ENCODE measurements around the gene CLCN7. TPM values are rescaled to one million over a fixed set of nuclear protein-coding genes. Genes with fewer than 3 reads are reported as not detected.
A peak's percentile ranks its signal among the peaks of the same experiment; 100 is the strongest.

CLCN7 gene
- total RNA-seq, 1 experiment from 2014 or later = 21.0 TPM

DNA sequence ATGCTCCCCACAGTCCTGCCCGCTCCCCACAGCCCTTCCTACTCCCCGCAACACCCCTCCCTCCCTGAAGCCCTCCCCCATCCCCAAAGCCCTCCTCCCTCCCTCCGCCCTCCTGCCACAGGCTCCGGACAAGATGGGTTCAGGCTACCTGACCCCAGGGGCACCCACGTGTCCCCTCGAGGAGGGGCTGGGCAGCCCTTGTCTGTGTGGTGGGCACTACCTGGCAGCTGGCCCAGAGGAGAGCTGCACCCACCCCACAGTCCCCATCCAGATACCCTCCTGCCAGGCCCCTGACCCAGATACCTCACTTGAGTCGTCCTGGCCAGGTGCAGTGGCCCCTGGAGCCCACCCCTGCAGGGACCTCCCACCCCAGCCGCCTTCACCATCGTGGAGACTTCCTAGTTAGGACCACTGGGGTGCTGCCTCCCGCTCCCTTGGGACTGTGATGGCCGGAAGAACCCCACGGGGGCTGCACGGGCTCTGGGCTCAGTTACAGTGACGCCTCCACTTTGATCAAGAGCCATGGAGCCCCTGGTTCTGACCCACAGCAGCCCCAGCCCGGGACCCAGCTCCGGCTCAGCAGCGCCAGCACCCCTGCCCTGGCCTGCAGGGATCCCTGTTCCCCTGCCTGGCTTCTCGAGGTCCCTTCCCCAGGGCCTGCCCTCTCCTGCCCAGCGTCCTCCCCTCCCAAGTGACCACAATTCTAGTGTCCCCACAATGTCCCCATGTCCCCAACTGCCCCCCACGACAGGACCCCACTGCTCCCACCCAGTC lies 43.1 kb downstream of the CLCN7 start:
- no peak for DNase-seq (ENCODE audit: low spot score)

GRCh38 chr16:1430759-1431496 lies 43.9 kb downstream of the CLCN7 start, which contains the start of gene PERCC1:
PERCC1 (plus strand) TSS chr16:1431078; CDS start chr16:1432594, 1,516 bp downstream.
- DNase-seq (ENCODE audit: low spot score) = no peak

DNA sequence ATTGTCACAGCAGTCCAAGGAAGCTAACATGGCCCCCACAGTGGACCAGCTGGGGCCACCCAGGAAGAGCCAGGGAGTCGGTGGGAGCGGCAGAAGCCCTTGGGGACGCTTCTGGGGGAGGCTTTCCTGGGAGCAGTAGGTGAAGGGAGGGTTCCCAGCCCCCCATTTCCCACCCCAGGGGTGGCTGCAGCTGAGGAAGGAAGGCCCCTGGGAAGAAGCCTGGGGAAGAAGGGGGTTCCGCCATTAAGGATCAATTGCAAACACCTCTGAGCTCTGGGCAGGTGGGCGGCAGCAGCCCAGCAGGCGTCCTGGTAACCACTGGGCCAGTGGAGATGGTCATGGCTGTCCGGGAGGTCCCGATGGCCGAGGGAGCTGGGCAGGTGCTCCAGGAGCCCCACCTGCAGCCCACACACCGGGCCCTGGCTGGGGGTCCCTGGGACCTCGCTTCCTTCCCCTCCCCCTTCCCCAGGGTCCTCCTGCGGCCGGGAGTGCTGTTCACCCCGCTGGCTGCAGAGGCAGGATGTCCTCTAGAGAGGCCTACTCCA lies 44.5 kb downstream of the CLCN7 start:
- no peak for DNase-seq (ENCODE audit: low spot score)

GRCh38 chr16:1429631-1430030 lies 45.2 kb downstream of the CLCN7 start:
- DNase-seq (ENCODE audit: low spot score) = no peak

- DNase-seq (ENCODE audit: low spot score) = no peak
These were observed 45.8 kb downstream of the CLCN7 start for GRCh38 chr16:1429012-1429411.

DNA sequence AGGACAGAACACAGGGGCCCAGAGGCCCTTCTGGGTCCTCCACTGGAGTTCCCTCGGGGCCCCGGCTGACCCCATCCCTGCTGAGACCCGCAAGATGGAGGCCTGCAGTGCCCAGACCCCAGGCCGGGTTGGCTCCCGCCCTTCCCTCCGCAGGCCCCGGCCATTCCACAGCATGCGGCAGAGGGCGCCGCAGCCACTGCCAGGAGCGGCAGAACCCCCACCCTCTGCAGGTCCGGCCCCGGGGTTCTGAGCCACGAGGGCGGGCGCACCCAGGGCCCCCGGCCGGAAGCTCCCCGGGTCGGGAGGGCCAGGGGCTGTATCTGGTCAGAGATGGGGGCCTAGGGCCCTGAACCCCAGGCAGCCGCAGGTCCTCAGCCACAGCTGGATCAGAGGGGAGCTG lies 46.3 kb downstream of the CLCN7 start:
- no peak for DNase-seq (ENCODE audit: low spot score)

DNA sequence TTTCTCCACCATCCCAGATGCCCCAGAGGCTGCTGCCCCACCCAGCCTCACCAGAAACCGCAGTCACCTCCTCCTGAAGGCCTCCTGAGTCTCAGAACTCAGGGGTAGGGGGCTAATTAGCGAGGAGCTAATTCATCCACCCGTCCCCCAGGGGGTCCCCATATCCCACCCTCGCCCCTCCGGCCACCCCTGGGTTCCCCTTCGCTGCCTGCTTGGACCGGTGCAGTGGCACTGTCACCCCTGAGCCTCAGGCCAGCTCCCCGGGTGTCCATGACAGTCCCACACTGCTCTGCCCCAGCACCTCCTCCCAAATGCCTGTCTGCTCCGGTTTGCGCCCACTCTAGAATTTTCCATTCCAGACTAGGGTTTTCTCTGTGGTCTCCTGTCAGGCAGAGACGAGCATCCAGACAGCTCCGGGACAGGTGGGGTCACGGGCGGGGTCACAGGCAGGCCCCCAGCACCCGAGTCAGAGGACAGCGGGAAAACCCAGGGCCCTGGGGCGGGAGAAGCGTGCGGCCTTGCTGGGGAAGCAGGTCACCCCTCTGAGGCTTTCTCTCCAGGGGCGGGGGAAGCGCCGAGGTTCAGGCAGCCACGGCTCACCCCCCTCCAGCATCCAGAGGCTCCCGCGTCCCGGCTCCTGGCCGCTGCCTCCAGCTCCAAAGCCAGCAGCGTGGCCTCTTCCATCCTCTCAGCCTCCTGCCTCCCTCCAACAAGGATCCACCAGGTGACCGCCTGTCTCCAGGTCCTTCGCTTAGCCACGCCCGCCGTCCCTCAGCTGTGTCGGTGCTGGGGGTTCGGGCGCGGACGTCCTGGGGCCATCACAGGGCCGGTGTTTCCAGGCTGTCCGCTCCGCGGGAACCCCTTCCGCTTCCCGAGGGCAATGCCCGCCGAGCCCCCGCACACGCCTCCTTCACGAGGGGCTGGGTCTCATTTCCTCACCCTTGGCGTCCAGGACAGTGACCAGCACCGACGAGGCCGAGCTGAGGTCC lies 47.1 kb downstream of the CLCN7 start:
- DNase-seq (ENCODE audit: low spot score) = no peak

- DNase-seq (ENCODE audit: low spot score) = no peak
These were observed 47.9 kb downstream of the CLCN7 start for GRCh38 chr16:1426734-1427471.

DNA sequence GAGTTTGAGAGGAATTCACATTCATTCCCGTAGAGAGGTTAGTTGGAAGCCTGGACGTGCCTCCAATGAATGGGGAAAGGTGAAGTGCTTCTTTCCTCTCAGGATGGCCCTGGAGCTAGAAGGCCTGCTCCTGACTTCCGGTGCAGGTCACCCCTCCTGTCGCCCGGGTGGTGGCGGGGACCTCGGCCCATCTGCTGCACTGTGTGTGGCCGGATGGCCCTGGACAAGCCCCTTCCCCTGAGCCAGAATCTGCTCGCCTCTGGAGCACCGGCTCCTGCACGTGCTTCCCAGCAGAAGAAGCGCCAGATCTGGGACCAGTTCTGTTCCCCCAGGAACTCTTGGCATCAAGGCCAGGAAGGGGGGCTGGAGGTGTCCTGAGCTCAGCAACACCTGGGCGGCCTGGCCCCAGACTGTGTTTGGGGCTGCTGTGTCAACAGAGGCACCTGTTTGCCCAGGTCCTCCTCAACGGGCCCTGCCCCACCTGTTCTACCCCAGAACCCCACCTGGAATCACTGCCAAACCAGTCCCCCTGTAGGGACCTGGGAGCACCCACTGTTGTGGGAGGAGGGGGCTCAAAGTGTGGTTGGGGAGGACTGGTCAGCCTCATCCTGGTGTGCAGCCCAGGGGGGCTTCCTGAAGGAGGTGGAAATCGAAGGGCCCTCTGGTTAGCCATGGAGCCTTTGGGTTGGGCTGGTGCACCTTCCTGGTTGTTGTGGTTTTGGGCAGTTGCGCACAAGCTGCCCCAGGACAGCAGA lies 49.0 kb downstream of the CLCN7 start:
- DNase-seq (ENCODE audit: low spot score) = no peak

DNA sequence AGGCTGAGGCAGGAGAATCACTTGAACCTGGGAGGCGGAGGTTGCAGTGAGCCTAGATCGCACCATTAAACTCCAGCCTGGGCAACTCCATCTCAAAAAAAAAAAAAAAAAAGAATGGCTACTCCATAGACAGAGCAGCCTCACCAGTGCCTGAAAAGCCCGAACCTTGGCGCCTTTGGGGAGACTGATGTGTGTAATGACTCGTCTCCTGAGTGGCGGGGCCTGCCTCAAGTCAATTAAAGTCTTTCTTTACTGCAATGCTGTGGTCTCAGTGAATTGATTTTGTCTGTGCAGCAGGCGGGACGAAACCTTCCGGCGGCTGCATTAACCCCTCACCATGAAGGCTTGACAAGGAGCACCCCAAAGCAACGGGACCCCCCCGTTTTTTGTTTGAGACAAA lies 50.8 kb downstream of the CLCN7 start:
- DNase-seq (ENCODE audit: low spot score) = no peak

DNA sequence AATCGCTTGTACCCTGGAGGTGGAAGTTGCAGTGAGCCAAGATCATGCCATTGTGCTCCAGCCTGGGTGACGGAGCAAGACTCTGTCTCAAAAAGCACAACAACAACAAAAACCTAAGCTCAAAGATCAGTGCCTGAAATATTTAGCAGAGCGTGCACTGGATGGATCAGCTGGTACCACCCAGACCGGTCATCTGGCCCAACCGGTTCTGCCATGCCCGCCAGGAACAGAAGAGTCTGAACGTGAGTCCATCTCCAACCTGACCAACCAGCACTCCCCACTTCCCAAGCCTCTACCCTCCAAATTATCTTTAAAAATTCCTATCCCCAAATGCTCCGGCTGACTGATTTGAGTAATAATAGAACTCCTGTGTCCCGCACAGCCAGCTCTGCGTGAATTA lies 52.8 kb downstream of the CLCN7 start:
- DNase-seq (ENCODE audit: low spot score) = no peak

- DNase-seq (ENCODE audit: low spot score) = no peak
These were observed 54.7 kb downstream of the CLCN7 start for GRCh38 chr16:1420111-1420539.

- no peak for DNase-seq (ENCODE audit: low spot score)
These were observed 58.3 kb downstream of the CLCN7 start for GRCh38 chr16:1416521-1416941.

GRCh38 chr16:1414532-1415260 lies 60.1 kb downstream of the CLCN7 start, which contains the start of gene UNKL:
UNKL (minus strand) TSS chr16:1414704; CDS start chr16:1414691, 13 bp downstream.
- no peak for DNase-seq (ENCODE audit: low spot score)

DNA sequence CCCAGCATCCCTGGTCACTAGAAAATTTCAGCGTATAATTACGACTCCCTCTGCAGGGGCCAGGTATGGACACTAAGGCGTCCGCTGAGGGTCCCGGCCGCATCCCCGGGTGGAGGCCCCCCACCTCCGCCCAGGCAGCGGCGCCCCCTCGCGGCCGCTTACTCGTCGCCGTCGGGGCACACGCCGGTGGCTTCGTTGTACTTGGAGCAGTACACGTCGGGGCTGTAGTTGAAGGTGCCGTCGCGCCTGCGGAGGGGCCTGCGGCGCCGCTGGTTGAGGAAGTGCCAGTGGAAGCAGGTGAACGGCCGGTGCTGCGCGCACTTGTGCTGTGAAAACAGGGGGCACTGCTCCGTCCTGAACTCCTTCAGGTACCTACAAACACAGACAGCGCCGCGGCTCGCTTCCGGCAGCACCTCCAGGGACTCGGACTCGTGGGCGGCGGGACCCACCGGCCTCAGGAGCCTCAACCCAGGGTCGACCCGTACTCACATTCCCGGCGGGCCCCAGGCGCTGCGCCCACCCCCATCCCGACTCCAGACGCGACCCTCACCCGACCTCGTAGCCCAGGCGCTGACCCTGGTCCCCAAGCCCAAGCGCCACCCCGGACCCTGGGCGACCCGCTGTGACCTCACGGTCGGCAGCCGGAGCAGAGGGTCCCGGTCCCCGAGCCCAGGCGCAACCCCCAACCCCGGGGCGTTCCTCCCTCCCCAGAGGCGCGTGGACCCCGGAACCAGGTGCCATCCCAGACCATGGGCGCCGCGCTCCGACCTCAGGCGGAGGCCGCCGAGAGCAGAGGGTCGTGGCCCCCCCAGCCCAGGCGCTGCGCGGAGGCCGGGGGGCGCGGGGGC lies 60.9 kb downstream of the CLCN7 start:
- no peak for DNase-seq (ENCODE audit: low spot score)

GRCh38 chr16:1412847-1413246 lies 62.0 kb downstream of the CLCN7 start:
- no peak for DNase-seq (ENCODE audit: low spot score)

- DNase-seq (ENCODE audit: low spot score) = peak; percentile 77
These were observed 66.5 kb downstream of the CLCN7 start for GRCh38 chr16:1408171-1408837.

DNA sequence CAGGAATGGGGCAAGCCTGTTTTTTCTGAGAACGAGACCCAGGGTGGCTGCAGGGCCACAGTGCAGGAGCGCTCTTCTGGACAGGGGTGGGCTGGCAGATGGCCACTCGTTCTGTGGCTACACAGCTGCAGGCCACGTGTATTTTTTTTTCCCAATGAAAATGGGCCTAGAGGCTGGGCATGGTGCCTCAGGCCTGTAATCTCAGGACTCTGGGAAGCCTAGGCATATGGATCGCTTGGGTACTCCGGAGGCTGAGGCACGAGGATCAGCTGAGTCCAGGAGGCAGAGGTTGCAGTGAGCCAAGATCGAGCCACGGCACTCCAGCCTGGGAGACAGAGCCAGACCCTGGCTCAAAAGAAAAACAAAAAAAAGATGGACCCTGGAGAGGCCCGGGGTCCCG lies 67.1 kb downstream of the CLCN7 start:
- DNase-seq (ENCODE audit: low spot score) = no peak
